Measurements from ENCODE around the gene SCYL1.

SCYL1 gene

GRCh38 chr11:65524741-65525545, at the start of gene SCYL1:
Gene SCYL1, plus strand, starts transcription at chr11:65525083. Its CDS starts 71 bp downstream, at chr11:65525154.
- peak; percentile 98 for DNase-seq (ENCODE audit: low spot score)

- DNase-seq (ENCODE audit: low spot score) = no peak
Measured at GRCh38 chr11:65476632-65477148, 48.2 kb upstream of the SCYL1 start.

GRCh38 chr11:65477149-65477965, 47.5 kb upstream of the SCYL1 start:
- peak; percentile 96 for DNase-seq (ENCODE audit: low spot score)

GRCh38 chr11:65478388-65479183, 46.3 kb upstream of the SCYL1 start:
- no peak for DNase-seq (ENCODE audit: low spot score)

GRCh38 chr11:65479184-65480145, 45.4 kb upstream of the SCYL1 start:
- peak; percentile 61 for DNase-seq (ENCODE audit: low spot score)

GRCh38 chr11:65482306-65482850, 42.5 kb upstream of the SCYL1 start:
- DNase-seq (ENCODE audit: low spot score) = no peak

GRCh38 chr11:65485920-65486219, 39.0 kb upstream of the SCYL1 start:
- no peak for DNase-seq (ENCODE audit: low spot score)

- DNase-seq (ENCODE audit: low spot score) = no peak
Measured at GRCh38 chr11:65486570-65487466, 38.1 kb upstream of the SCYL1 start.

GRCh38 chr11:65487467-65488272, 37.2 kb upstream of the SCYL1 start:
- peak; percentile 95 for DNase-seq (ENCODE audit: low spot score)

GRCh38 chr11:65488273-65489034, 36.4 kb upstream of the SCYL1 start:
- no peak for DNase-seq (ENCODE audit: low spot score)

GRCh38 chr11:65489035-65489705, 35.7 kb upstream of the SCYL1 start:
- peak; percentile 46 for DNase-seq (ENCODE audit: low spot score)

- DNase-seq (ENCODE audit: low spot score) = no peak
Measured at GRCh38 chr11:65489706-65490320, 35.1 kb upstream of the SCYL1 start.

GRCh38 chr11:65491163-65491465, 33.8 kb upstream of the SCYL1 start:
- DNase-seq (ENCODE audit: low spot score) = no peak

- peak; percentile 43 for DNase-seq (ENCODE audit: low spot score)
Measured at GRCh38 chr11:65491614-65492386, 33.1 kb upstream of the SCYL1 start.

GRCh38 chr11:65492387-65492636, 32.6 kb upstream of the SCYL1 start:
- DNase-seq (ENCODE audit: low spot score) = no peak

GRCh38 chr11:65492637-65493366, 32.1 kb upstream of the SCYL1 start:
- peak; percentile 62 for DNase-seq (ENCODE audit: low spot score)

All from GM03348 (cell line).